HG03196 (cell line): ENCODE results near the gene SRGAP1.
"Not testable (repeated sequence)": the region's sequence is repeated elsewhere in the genome, so short reads cannot be mapped to it uniquely, and the experiment has no call there.

Experiments
- ATAC-seq: cut with Tn5 transposase; IDR thresholded peaks from one replicate; pipeline ENCODE4 v1.9.1; 2021; ENCODE audit not compliant: unreplicated experiment

Gene SRGAP1

GRCh38 chr12:63999853-64000252 is 155.4 kb downstream of the SRGAP1 start:
- no peak for ATAC-seq

DNA sequence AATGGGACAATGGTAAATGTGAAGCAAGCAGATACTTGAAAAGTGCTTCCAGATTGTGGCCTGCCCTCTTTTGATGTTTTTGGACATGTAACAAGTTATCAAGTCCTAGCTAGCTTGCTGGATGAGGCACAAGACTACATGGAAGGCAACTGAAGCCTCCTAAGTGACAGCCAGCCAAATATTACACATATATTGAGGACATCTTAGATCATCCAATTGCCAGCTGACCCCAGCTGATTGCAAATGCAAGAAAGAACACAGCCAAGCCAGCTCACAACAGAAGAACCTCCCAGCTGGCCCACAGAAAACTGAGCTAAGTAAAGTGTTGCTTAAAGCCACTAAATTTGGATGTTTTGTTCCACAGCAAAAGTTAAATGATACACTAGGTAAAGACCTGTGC is 156.9 kb downstream of the SRGAP1 start:
- ATAC-seq = no peak

DNA sequence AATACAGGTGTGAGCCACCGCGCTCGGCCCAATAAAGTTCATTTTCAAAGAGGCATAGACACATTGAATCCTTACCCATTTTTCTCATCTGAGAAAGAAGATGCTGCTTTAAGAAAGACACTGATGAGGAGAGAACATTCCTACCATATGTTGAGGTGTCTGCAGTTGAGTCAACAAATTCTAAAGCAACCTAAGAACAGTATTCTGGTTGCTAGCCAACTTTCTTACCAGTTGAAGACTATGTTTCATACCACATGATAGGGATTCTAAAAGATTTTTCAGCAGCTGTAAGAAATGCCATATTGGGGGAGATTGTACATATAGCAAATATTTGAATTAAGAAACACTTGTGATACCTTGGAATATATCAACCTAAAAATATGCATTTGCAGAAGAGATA is 160.1 kb downstream of the SRGAP1 start:
- ATAC-seq = no peak

GRCh38 chr12:64006211-64006825 is 161.8 kb downstream of the SRGAP1 start:
- ATAC-seq = no peak

DNA sequence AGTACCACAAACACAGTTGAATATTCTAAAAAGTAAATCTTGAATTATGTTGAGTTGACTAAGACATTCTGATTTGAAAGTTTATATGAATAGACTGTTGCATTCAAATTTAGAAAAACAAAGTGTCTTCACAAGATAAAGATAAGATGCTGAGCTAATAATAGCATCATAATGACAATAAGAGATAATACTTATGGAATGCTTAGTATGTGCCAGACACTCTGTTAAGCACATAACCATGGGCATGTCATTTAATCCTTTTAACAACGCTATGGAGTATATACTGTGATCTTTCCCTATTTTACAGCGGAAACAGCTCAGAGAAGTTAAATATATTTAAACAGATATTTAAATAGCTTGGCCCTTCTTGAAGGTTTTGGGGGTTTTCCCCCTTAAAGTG is 163.4 kb downstream of the SRGAP1 start:
- no peak for ATAC-seq

DNA sequence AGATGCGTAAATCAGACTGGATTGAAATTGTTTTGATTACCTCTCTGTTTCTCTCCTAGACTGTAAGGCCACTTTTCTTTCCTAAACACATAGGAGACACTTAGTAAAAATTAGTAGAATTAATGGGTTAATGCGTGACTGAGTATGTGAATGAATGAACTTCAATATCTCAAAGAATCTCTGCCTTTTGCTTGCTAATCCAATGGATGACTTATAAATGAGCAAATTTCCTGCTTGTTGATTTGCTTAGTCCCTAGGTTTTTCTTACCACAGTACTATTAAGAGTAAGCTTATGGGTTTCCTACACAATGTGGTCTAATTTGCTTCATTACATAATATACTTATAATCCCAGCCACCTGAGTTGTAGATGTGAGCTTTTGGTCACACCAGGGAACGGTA is 164.1 kb downstream of the SRGAP1 start:
- no peak for ATAC-seq

DNA sequence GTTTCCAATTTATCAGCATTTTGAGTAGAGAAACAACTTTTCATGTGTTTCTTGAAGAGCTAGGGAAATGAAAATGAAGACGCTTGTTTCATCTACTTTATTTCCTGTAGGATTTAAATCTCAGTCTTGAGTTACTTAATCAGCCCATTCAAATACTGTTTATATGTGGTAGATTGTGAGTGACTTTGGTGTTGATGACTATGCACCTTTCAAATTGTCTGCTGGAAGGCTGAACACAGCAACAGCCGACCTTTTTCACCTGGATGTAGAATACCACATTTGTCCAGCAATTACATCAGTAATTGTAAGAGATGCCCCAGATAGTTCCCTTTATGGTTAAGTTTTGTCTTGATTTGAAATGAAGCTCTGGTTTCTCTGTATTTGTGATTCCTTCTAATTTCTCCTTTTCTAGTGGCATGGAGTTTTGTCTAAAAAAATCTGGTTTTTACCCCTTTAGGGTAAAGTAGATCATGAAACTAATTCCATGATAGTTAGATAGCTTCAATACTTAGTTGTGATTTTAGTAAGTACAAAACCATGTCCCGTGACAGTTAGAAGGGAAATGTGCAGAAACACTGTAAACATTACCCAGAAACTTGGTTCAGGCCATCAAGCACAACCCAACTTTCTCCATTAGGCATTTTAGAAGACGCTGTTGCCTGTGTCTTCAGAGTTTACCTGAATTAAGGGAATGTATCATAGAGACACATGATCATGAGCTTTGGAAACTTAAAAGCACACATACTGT is 165.0 kb downstream of the SRGAP1 start:
- peak; percentile 55 for ATAC-seq

DNA sequence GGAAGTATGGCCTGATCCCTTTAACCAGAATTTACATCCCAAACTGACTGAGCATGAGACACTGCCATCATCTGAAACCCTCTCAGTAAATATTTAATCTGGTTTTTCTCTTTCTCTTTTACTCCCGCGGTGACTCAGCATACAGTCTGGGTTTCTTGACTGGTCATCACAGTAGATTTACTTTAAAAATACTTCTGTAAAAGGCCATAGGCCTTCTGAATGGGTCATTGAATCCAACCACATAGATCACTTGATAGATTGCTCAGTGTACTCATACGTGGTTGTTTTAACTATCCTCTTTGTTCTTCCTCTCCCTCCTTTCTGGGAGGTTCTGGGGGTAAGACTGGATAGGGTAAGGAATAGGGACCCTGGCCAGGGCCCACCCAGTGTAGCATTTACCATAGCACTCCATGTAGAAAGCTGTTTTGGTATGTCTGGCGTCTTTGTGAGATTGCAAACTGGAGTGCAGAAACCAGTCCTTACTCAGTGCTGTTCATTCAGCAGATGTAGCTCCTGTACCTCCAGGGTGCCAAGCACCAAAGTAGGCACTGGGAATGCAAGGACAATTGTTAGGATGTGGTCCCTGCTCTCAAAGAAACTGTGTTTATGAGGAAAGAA is 165.7 kb downstream of the SRGAP1 start:
- peak; percentile 92 for ATAC-seq

GRCh38 chr12:64016521-64016920 is 172.0 kb downstream of the SRGAP1 start:
- ATAC-seq = no peak

DNA sequence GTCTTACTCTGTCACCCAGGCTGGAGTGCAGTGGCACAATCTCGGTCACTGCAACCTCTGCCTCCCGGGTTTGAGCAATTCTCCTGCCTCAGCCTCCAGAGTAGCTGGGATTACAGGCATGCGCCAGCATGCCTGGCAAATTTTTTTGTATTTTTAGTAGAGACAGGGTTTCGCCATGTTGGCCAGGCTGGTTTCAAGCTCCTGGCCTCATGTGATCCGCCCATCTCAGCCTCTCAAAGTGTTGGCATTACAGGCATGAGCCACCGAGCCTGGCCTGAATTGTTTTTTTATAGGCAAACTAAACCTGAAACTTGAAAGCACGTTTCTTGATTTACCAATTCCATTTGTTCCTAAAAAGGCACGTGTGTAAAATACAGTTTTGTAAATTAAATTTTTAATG is 173.6 kb downstream of the SRGAP1 start:
- not testable (repeated sequence) for ATAC-seq

DNA sequence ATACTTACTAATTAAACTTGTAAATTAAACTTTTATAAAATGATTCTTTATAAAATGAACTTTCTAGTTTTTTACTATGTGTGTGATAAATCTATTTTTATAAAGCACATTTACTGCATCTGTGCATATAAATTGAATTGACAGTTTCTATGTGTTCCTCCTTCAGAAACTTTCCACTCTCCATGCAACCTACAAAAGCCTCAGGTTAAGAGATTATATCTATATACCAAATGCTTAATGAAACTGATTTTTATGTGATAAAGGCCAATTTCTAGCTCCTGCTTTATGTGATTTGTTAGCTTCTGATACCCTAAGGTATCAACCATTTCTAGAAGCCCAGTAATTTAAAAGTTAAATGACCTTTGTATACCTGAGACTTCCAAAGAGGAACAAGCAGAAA is 174.0 kb downstream of the SRGAP1 start:
- no peak for ATAC-seq

- no peak for ATAC-seq
Observed at GRCh38 chr12:64019101-64019500, 174.6 kb downstream of the SRGAP1 start.

- no peak for ATAC-seq
Observed at GRCh38 chr12:64019654-64020053, 175.2 kb downstream of the SRGAP1 start.

DNA sequence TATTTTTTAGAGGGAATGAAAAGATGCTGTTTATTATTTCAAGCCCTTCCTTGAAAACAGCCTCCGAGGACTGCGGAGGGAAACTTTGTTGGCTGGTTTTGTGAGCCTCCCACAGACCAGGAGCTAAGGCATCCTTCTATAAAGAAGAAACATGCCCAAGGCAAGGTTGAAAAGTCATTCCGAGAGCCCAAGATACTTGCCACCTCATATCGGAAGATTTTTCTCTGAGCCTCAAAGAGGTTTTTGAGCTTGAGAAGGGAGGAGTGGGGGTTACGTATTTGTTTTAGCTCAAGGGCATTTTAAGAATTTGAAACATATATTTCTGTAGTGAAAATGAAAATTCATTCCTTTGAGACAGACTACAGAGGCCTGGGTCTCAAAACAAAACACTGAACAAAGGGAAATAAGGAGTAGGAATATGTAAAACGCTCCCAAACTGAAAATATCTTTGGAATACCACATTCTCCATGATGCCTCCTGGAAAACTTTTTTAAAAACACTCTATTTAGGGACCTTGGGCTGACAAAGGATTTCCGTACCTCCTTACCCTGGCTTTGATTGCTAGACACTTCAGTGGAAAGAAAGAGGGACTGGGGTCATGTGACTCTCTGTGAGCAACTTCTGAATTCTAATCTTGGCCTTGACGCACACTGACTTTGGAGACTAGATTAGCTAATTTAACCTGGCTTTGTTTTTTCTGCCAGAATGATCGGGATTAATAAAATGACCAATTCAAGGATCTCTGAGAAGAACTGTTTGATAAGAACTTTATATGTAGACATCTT is 180.9 kb downstream of the SRGAP1 start:
- ATAC-seq = no peak

DNA sequence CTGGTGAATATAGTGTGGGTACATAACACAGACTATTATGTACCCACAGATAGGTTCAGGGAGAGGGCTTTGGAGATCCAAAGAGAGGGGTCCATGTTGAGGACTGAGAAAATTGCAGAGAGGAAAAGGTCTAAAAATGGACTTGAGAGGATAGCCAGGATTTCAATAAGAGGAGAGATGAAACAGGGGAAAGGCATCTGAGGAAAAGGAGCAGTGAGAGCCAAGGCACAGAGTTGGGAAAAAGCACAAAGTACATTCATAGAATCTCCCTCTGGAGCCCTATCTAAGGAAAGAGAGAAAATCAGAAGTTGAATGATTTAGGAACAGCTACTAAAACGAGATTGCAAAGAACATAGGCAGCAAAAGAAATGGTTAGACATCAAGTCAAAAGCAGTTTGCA is 182.8 kb downstream of the SRGAP1 start:
- no peak for ATAC-seq

DNA sequence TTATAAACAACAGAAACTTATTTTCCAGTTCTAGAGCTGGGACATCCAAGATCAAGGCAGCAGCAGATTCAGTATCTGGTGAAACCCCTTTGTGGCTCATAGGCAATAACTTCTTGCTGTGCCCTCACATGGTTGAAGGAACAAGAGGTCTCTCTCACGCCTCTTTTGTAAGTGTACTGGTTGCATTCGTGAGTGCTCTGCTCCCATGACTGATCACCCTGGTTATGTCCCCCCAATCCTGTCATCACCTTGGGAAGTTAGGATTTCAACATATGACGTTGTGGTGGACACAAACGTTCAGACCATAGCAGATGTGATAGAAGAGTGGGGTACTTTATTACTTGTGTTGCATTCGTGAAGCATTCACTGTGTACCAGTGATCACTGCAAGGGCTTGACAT is 184.0 kb downstream of the SRGAP1 start:
- no peak for ATAC-seq

- no peak for ATAC-seq
Observed at GRCh38 chr12:64029013-64029857, 184.7 kb downstream of the SRGAP1 start.

DNA sequence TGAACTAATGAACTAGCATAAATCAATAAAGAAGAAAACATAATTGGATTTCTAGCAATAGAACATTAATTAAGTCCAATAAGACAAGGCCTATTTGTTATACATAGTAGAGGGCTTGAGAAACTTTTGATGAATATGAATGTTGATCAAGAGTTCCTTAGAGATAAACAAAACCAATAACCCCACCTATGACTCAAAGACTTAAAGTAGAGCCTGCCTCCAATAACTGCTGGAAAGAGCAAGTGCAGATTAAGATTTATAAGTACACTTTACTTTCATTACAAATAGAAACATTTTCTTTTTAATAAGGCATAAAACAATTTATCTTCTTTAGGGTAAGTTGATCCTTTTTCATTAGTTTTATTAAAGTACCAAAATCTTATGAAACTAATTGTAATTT is 185.7 kb downstream of the SRGAP1 start:
- no peak for ATAC-seq

DNA sequence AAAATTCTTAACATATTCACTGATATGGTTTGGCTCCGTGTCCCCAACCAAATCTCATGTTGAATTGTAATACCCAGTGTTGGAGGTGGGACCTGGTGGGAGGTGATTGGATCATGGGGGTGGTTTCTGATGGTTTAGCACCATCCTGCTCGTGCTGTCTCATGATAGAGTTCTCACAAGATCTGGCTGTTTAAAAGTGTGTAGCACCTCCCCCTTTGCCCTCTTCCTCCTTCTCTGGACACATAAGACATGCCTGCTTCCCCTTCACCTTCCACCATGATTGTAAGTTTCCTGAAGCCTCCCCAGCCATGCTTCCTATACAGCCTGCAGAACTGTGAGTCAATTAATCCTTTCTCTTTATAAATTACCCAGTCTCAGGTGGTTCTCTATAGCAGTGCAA is 189.6 kb downstream of the SRGAP1 start:
- not testable (repeated sequence) for ATAC-seq

DNA sequence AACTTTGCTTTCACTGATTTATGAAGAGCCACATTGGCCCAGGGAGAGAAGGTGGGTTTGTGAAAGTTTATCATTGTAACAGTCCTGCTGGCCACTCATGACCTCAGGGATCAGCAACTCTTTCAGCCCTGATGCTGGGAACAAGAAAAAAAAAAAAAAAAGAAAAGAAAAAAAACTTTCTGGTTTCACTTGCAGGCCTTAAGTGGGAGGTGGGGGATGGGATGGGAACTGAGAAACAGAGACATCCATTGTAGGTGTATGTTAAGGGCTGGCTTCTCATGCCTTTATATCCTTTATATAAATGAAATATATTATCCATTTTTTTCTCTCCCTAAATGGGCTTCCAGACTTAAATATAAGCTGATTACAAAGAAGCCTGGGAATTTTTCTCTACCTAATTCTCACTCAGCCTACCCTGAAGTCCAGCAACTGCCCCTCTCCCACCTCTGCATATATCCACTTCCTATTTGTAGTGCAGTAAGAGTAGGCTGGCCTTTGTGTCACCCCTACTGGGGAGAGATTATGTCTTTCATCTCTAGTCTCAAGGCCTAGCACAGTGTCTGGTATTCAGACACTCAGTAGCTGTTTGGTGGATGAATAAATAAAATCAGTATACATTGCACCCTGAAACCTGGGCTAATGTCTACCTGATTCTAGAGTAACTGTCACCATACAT is 190.5 kb downstream of the SRGAP1 start:
- no peak for ATAC-seq
